ENCODE data around the gene MYO3B.

- TF ChIP-seq CTCF (IDR thresholded peaks at IDR 0.05; ENCODE audit: low read length) (no peak), EZH2phosphoT487 (IDR thresholded peaks at IDR 0.05; ENCODE audit: low read length) (no peak)
These were observed 32.8 kb upstream of the MYO3B start for GRCh38 chr2:170145191-170145590.
